ENCODE measurements around the gene TRMT13. TPM values are rescaled to one million over a fixed set of nuclear protein-coding genes. Genes with fewer than 3 reads are reported as not detected.
A peak's percentile ranks its signal among the peaks of the same experiment; 100 is the strongest.

TRMT13 gene
- total RNA-seq, 6 experiments from 2014 or later, result 9.9 to 13.0 (median 12.0) TPM

- H3K4me1 Mint-ChIP-seq (ENCODE audit: low read depth), result peaks cover 13% of the 10 kb centered on the region
- no peak overlapping the region for H3K27ac Mint-ChIP-seq
- H3K9me3 Mint-ChIP-seq, result no peaks in the 10 kb centered on the region
- peaks cover 23% of the 10 kb centered on the region for H3K36me3 Mint-ChIP-seq (ENCODE audit: low read depth)
- no peaks in the 10 kb centered on the region for H3K27me3 Mint-ChIP-seq (ENCODE audit: insufficient read depth)
- H3K4me3 Mint-ChIP-seq, result no peak overlapping the region
- TF ChIP-seq, protein P1, sequence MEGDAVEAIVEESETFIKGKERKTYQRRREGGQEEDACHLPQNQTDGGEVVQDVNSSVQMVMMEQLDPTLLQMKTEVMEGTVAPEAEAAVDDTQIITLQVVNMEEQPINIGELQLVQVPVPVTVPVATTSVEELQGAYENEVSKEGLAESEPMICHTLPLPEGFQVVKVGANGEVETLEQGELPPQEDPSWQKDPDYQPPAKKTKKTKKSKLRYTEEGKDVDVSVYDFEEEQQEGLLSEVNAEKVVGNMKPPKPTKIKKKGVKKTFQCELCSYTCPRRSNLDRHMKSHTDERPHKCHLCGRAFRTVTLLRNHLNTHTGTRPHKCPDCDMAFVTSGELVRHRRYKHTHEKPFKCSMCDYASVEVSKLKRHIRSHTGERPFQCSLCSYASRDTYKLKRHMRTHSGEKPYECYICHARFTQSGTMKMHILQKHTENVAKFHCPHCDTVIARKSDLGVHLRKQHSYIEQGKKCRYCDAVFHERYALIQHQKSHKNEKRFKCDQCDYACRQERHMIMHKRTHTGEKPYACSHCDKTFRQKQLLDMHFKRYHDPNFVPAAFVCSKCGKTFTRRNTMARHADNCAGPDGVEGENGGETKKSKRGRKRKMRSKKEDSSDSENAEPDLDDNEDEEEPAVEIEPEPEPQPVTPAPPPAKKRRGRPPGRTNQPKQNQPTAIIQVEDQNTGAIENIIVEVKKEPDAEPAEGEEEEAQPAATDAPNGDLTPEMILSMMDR (IDR thresholded peaks at IDR 0.05), result no peak
- DNase-seq, result no peak
These were observed 8.2 kb downstream of the TRMT13 start for GRCh38 chr1:100141192-100141591.

- Mint-ChIP-seq H3K4me3 (no peak overlapping the region), H3K27ac (no peak overlapping the region), H3K27me3 (ENCODE audit: insufficient read depth) (no peaks in the 10 kb centered on the region), H3K36me3 (ENCODE audit: low read depth) (peaks cover 23% of the 10 kb centered on the region), H3K9me3 (no peaks in the 10 kb centered on the region), H3K4me1 (ENCODE audit: low read depth) (peaks cover 13% of the 10 kb centered on the region)
- DNase-seq, result no peak
- TF ChIP-seq, protein P1 (IDR thresholded peaks at IDR 0.05), result no peak
These were observed 9.4 kb downstream of the TRMT13 start for GRCh38 chr1:100142343-100142742.

GRCh38 chr1:100145116-100145515 lies 12.2 kb downstream of the TRMT13 start:
- Mint-ChIP-seq H3K9me3 (no peaks in the 10 kb centered on the region), H3K4me1 (ENCODE audit: low read depth) (peaks cover 13% of the 10 kb centered on the region), H3K27ac (no peak overlapping the region), H3K4me3 (no peak overlapping the region), H3K36me3 (ENCODE audit: low read depth) (peaks cover 20% of the 10 kb centered on the region), H3K27me3 (ENCODE audit: insufficient read depth) (no peaks in the 10 kb centered on the region)
- TF ChIP-seq, protein P1 (IDR thresholded peaks at IDR 0.05), result no peak
- peak; percentile 7 for DNase-seq

GRCh38 chr1:100146958-100147357 lies 14.0 kb downstream of the TRMT13 start:
- Mint-ChIP-seq H3K4me1 (ENCODE audit: low read depth) (peaks cover 13% of the 10 kb centered on the region), H3K4me3 (no peak overlapping the region), H3K27me3 (ENCODE audit: insufficient read depth) (no peaks in the 10 kb centered on the region), H3K27ac (no peak overlapping the region), H3K9me3 (no peaks in the 10 kb centered on the region), H3K36me3 (ENCODE audit: low read depth) (peaks cover 16% of the 10 kb centered on the region)
- DNase-seq, result no peak
- TF ChIP-seq, protein P1 (IDR thresholded peaks at IDR 0.05), result no peak

DNA sequence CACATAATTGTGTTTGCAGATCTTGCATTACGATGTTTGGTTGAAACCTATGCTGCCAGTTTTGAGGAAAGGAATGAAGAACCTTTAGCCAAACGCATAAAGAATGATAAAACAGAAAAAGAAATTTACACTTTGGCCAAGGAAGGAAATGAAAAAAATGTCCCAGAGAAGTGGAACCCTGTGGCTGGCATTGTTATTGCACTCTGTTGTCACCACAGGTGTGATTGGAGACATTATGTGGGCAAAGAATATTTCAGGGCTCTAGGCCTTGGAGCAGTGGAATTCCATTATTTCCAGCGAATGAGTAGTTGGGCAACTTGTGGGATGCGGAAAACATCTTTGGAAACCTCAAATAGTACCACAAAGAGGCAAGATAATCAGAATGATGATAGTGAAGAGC lies 14.9 kb downstream of the TRMT13 start:
- H3K9me3 Mint-ChIP-seq, result no peaks in the 10 kb centered on the region
- no peaks in the 10 kb centered on the region for H3K27me3 Mint-ChIP-seq (ENCODE audit: insufficient read depth)

More for the DNA sequence above, 14.9 kb downstream of the TRMT13 start:
- TF ChIP-seq, protein P1 (IDR thresholded peaks at IDR 0.05), result 0 out of 2 replicates have a peak, but pooled peaks have one; percentile 17
- Mint-ChIP-seq H3K36me3 (ENCODE audit: low read depth) (peaks cover 15% of the 10 kb centered on the region), H3K4me1 (ENCODE audit: low read depth) (peaks cover 13% of the 10 kb centered on the region), H3K27ac (no peak overlapping the region), H3K4me3 (no peak overlapping the region)
- DNase-seq, result no peak

Data from HFFc6 (cell line).